LNCaP clone FGC (cell line): ENCODE measurements around the gene PLP2.
A peak's percentile ranks its signal among the peaks of the same experiment; 100 is the strongest.

Experiments used
- DNase-seq: peaks from one replicate; pipeline ENCODE4 v3.0.0-alpha.2; 2011; ENCODE audit warnings: low read depth
- H3K4me3 ChIP-seq: 2 replicates; pipeline ENCODE4 v1.5.1; 2011; ENCODE audit warnings: mild to moderate bottlenecking, low read depth, low read length, control low read depth
- CTCF ChIP-seq: IDR thresholded peaks from 2 replicates; pipeline ENCODE4 v1.5.1; 2012; ENCODE audit warnings: mild to moderate bottlenecking; ENCODE audit not compliant: control insufficient read depth, insufficient read depth; ENCODE audit errors: extremely low read depth

Gene PLP2

GRCh38 chrX:49188468-49189076 lies 16.9 kb downstream of the PLP2 start:
- no peak overlapping the region for H3K4me3 ChIP-seq
- DNase-seq, result no peak
- no peak for TF ChIP-seq CTCF

GRCh38 chrX:49189606-49190005 lies 17.9 kb downstream of the PLP2 start:
- no peak for DNase-seq
- H3K4me3 ChIP-seq, result peak overlapping the region; percentile 54

GRCh38 chrX:49190821-49191573 lies 19.3 kb downstream of the PLP2 start:
- peak overlapping the region; percentile 75 for H3K4me3 ChIP-seq
- peak; percentile 99 for DNase-seq
- no peak for TF ChIP-seq CTCF

More at GRCh38 chrX:49189606-49190005, 17.9 kb downstream of the PLP2 start:
- no peak for TF ChIP-seq CTCF

GRCh38 chrX:49191574-49192011 lies 19.9 kb downstream of the PLP2 start:
- no peak for TF ChIP-seq CTCF
- peak overlapping the region; percentile 75 for H3K4me3 ChIP-seq
- DNase-seq, result no peak

- TF ChIP-seq CTCF, result peak; percentile 34; the same call in 1 of the 2 replicates
- no peak for DNase-seq
- H3K4me3 ChIP-seq, result no peak overlapping the region
Measured at GRCh38 chrX:49192722-49193328, 21.1 kb downstream of the PLP2 start.

- TF ChIP-seq CTCF, result no peak
- DNase-seq, result no peak
Measured at GRCh38 chrX:49193542-49193964, 21.9 kb downstream of the PLP2 start.

More at GRCh38 chrX:49193542-49193964, 21.9 kb downstream of the PLP2 start:
- no peak overlapping the region for H3K4me3 ChIP-seq
